DOHH2 (cell line): ENCODE measurements around the gene DEF6.

Experiments
- EZH2phosphoT487 ChIP-seq: fragments of 200-600 bp; sonication (generic); IDR thresholded peaks from 2 replicates; pipeline ENCODE4 v1.6.1; 2017; ENCODE audit warnings: borderline replicate concordance, mild to moderate bottlenecking, antibody characterized with exemption, low read length, moderate library complexity, mixed read lengths
- TF ChIP-seq, protein P1 (sequence below): fragments of 200-600 bp; sonication (generic); IDR thresholded peaks from one replicate; pipeline ENCODE4 v1.5.1; 2014; ENCODE audit warnings: antibody characterized with exemption, mild to moderate bottlenecking, low read depth, low read length; ENCODE audit not compliant: poor library complexity, severe bottlenecking

DNA sequence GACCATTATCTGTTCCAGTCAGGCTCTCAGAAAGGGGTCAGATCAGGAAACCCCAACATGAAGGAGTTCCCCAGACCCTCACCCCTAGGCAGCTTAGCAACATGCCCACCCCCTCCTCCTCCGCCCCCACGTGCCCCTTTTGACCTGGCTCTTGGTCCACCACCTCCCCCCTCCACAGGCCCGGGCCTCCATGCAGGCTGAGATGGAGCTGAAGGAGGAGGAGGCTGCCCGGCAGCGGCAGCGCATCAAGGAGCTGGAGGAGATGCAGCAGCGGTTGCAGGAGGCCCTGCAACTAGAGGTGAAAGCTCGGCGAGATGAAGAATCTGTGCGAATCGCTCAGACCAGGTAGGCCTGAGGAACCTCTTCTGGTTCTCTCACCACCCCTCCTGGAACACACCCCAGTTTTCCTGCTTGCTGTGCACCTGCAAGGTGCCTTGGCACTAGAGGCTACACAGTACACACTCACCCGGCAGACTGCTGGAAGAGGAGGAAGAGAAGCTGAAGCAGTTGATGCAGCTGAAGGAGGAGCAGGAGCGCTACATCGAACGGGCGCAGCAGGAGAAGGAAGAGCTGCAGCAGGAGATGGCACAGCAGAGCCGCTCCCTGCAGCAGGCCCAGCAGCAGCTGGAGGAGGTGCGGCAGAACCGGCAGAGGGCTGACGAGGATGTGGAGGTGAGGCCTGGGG lies 21.9 kb downstream of the DEF6 start:
- TF ChIP-seq, protein P1, sequence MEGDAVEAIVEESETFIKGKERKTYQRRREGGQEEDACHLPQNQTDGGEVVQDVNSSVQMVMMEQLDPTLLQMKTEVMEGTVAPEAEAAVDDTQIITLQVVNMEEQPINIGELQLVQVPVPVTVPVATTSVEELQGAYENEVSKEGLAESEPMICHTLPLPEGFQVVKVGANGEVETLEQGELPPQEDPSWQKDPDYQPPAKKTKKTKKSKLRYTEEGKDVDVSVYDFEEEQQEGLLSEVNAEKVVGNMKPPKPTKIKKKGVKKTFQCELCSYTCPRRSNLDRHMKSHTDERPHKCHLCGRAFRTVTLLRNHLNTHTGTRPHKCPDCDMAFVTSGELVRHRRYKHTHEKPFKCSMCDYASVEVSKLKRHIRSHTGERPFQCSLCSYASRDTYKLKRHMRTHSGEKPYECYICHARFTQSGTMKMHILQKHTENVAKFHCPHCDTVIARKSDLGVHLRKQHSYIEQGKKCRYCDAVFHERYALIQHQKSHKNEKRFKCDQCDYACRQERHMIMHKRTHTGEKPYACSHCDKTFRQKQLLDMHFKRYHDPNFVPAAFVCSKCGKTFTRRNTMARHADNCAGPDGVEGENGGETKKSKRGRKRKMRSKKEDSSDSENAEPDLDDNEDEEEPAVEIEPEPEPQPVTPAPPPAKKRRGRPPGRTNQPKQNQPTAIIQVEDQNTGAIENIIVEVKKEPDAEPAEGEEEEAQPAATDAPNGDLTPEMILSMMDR, result no peak
- TF ChIP-seq EZH2phosphoT487, result no peak
